IMR-90 (cell line): ENCODE results near the gene PDGFD. TPM values are rescaled to one million over a fixed set of nuclear protein-coding genes. Genes with fewer than 3 reads are reported as not detected.

Source experiments
- ATAC-seq: fragments of 200-7000 bp; cut with Tn5 transposase; 2 replicates; pipeline ENCODE4 v1.9.1; 2020; ENCODE audit warnings: low read depth, mild to moderate bottlenecking, moderate library complexity
- BruUV-seq: library from RNA; stranded (reverse); fragments of 400-500 nt; replicated peaks from 2 replicates; lab custom pipeline; 2021; lab: Mats Ljungman, UMichigan
- CTCF ChIA-PET: fragments of 300-600 bp; formaldehyde crosslinking; extraction: SDS; loops from one replicate; lab custom pipeline; 2021; ENCODE audit warnings: antibody characterized with exemption; lab: Yijun Ruan, JAX
- POLR2A ChIA-PET: fragments of 300-600 bp; sonication (Branson Sonifier 250); formaldehyde crosslinking; loops from one replicate; lab custom pipeline; 2022; ENCODE audit warnings: antibody characterized with exemption; ENCODE audit not compliant: unreplicated experiment; lab: Charles Lee
- DNase-seq: peaks from one replicate; pipeline ENCODE4 v3.0.0; 2013
- H2AFZ ChIP-seq: replicated peaks from 2 replicates; pipeline ENCODE3; 2013; ENCODE audit warnings: low read length, mild to moderate bottlenecking; ENCODE audit not compliant: poor library complexity
- H2AK5ac ChIP-seq: 2 replicates; pipeline ENCODE4 v1.6.1; 2013; ENCODE audit warnings: low read depth, low read length, inconsistent platforms
- H2AK9ac ChIP-seq: replicated peaks from 2 replicates; pipeline ENCODE3; 2013; ENCODE audit warnings: mild to moderate bottlenecking, low read depth, low read length, moderate library complexity; ENCODE audit not compliant: poor library complexity
- H2BK120ac ChIP-seq: 2 replicates; pipeline ENCODE4 v1.6.1; 2013; ENCODE audit warnings: low read depth, low read length, inconsistent platforms
- H2BK15ac ChIP-seq: 3 replicates; pipeline ENCODE4 v1.6.1; 2013; ENCODE audit warnings: low read depth, low read length, inconsistent platforms
- H2BK20ac ChIP-seq: 2 replicates; pipeline ENCODE4 v1.6.1; 2013; ENCODE audit warnings: low read depth, mild to moderate bottlenecking, inconsistent platforms, low read length, moderate library complexity
- H2BK5ac ChIP-seq: 2 replicates; pipeline ENCODE4 v1.6.1; 2013; ENCODE audit warnings: mild to moderate bottlenecking, low read depth, low read length, inconsistent platforms; ENCODE audit not compliant: poor library complexity, severe bottlenecking
- H3K14ac ChIP-seq: replicated peaks from 2 replicates; pipeline ENCODE4 v1.6.1; 2013; ENCODE audit warnings: low read depth, low read length, inconsistent platforms
- H3K18ac ChIP-seq: 2 replicates; pipeline ENCODE4 v1.6.1; 2013; ENCODE audit warnings: low read depth, low read length, control low read depth
- H3K23ac ChIP-seq: 2 replicates; pipeline ENCODE4 v1.6.1; 2013; ENCODE audit warnings: low read depth, low read length, inconsistent platforms
- H3K27ac ChIP-seq: 2 replicates; pipeline ENCODE4 v1.5.1; 2013; ENCODE audit warnings: mild to moderate bottlenecking, control low read depth, low read length; ENCODE audit not compliant: insufficient read depth
- H3K27me3 ChIP-seq: 2 replicates; pipeline ENCODE4 v1.6.1; 2013; ENCODE audit warnings: low read length; ENCODE audit not compliant: control insufficient read depth, insufficient read depth
- H3K36me3 ChIP-seq: 2 replicates; pipeline ENCODE4 v1.6.1; 2013; ENCODE audit warnings: low read length, mixed read lengths; ENCODE audit not compliant: control insufficient read depth, insufficient read depth
- H3K4ac ChIP-seq: 2 replicates; pipeline ENCODE4 v1.6.1; 2013; ENCODE audit warnings: low read depth, low read length, inconsistent platforms
- H3K4me1 ChIP-seq: 2 replicates; pipeline ENCODE4 v1.6.1; 2013; ENCODE audit warnings: low read length, mixed read lengths; ENCODE audit not compliant: control insufficient read depth, insufficient read depth
- H3K4me2 ChIP-seq: 2 replicates; pipeline ENCODE4 v1.6.1; 2013; ENCODE audit warnings: low read depth, mild to moderate bottlenecking, control low read depth, low read length, moderate library complexity
- H3K4me3 ChIP-seq: 2 replicates; pipeline ENCODE4 v1.5.1; 2013; ENCODE audit warnings: low read depth, mild to moderate bottlenecking, control low read depth, low read length, moderate library complexity; ENCODE audit not compliant: insufficient read depth
- H3K56ac ChIP-seq: 2 replicates; pipeline ENCODE4 v1.6.1; 2013; ENCODE audit warnings: low read length, inconsistent platforms; ENCODE audit not compliant: insufficient read depth; ENCODE audit errors: extremely low read depth
- H3K79me1 ChIP-seq, 2 experiments: 2 replicates each; pipeline ENCODE4 v1.6.1; 2013; ENCODE audit warnings: low read length in 2 of 2, inconsistent platforms in 1 of 2, low read depth in 1 of 2
- H3K9ac ChIP-seq: 2 replicates; pipeline ENCODE4 v1.6.1; 2013; ENCODE audit warnings: low read depth, low read length, control low read depth
- H3K9me1 ChIP-seq: 2 replicates; pipeline ENCODE4 v1.6.1; 2013; ENCODE audit warnings: low read length, inconsistent platforms; ENCODE audit not compliant: insufficient read depth
- H3K9me3 ChIP-seq: 2 replicates; pipeline ENCODE4 v1.6.1; 2013; ENCODE audit warnings: low read length; ENCODE audit not compliant: control insufficient read depth, insufficient read depth
- H4K20me1 ChIP-seq: 2 replicates; pipeline ENCODE4 v1.6.1; 2013; ENCODE audit warnings: low read length, inconsistent platforms; ENCODE audit not compliant: insufficient read depth
- H4K5ac ChIP-seq: 2 replicates; pipeline ENCODE4 v1.6.1; 2013; ENCODE audit warnings: mild to moderate bottlenecking, low read depth, low read length, control low read depth
- H4K8ac ChIP-seq, 2 experiments: 2 replicates each; pipeline ENCODE4 v1.6.1; 2013; ENCODE audit warnings: low read depth in 2 of 2, low read length in 2 of 2, control low read depth in 1 of 2, inconsistent platforms in 1 of 2
- H4K91ac ChIP-seq: 2 replicates; pipeline ENCODE4 v1.6.1; 2013; ENCODE audit warnings: low read depth, low read length, inconsistent platforms; ENCODE audit not compliant: insufficient read depth
- FOS ChIP-seq: fragments of 150-350 bp; IDR thresholded peaks from 2 replicates; pipeline ENCODE4 v1.6.1; 2016; ENCODE audit warnings: low read depth, low read length
- POLR2A ChIP-seq: IDR thresholded peaks from 2 replicates; pipeline ENCODE4 v1.6.1; 2012; ENCODE audit warnings: mild to moderate bottlenecking, low read depth, low read length
- WGBS, 2 experiments: methylation state at CpG; one replicate each; pipeline versions ENCODE4 v1.1.5 to v1.1.7; 2013; ENCODE audit warnings: missing lambda C conversion rate in 2 of 2; ENCODE audit not compliant: insufficient read length in 1 of 2; ENCODE audit errors: extremely low coverage in 2 of 2; 5-methylcytosine and 5-hydroxymethylcytosine counted together
- dilution Hi-C: fragments of 300-500 bp; cut with HindIII; formaldehyde crosslinking; loops from one replicate; pipeline ENCODE4 v1.14.3; 2018; ENCODE audit warnings: low sequenced_read_pairs; ENCODE audit not compliant: unreplicated experiment
- in situ Hi-C: fragments of 300-500 bp; cut with MboI; formaldehyde crosslinking; loops from 3 replicates; pipeline ENCODE4 v1.14.3; 2019; ENCODE audit warnings: low sequenced_read_pairs, inconsistent platforms, mixed read lengths
- intact Hi-C: fragments of 100-400 bp; cut with micrococcal nuclease; formaldehyde crosslinking; loops from 2 replicates; pipeline ENCODE4 v1.10.0; 2022
- polyA plus RNA-seq, 3 experiments: library from polyadenylated mRNA; depleted of rRNA; stranded (reverse); fragments of >200 nt; gene quantifications; 2 replicates each; pipeline ENCODE4 v1.2.3, GENCODE V29; 2012; ENCODE audit warnings: low replicate concordance in 1 of 3
- total RNA-seq: library from RNA; depleted of rRNA; stranded (reverse); fragments of >200 nt; gene quantifications from 2 replicates; pipeline ENCODE4 v1.2.3, GENCODE V29; 2012

The PDGFD gene
- total and polyA plus RNA-seq, 2 of the 4 experiments (the other 2 are of a cell fraction): 2.1 to 3.0 TPM

GRCh38 chr11:103920449-103920848, 243.5 kb downstream of the PDGFD start:
- Histone ChIP-seq H3K14ac (peak overlapping the region; percentile 38; the same call in 1 of the 2 replicates), H3K4me2 (no peak overlapping the region), H3K18ac (no peak overlapping the region), H3K23ac (no peak overlapping the region), H2AK5ac (peak overlapping the region; percentile 37; the same call in 1 of the 2 replicates), H2AFZ (no peak overlapping the region), H3K9me3 (no peaks in the 10 kb centered on the region), H2BK15ac (no peak overlapping the region), H4K20me1 (no peaks in the 10 kb centered on the region), H4K8ac (no peak overlapping the region), H3K79me1 (0 out of 4 replicates have a peak, but pooled peaks cover 0 to 2% of the 10 kb centered on the region in 2 experiments), H3K27me3 (no peaks in the 10 kb centered on the region), H3K56ac (no peak overlapping the region), H4K91ac (no peak overlapping the region), H3K4ac (peak overlapping the region; percentile 41; the same call in 1 of the 2 replicates), H3K9ac (no peak overlapping the region), H2AK9ac (no peak overlapping the region), H2BK5ac (no peak overlapping the region), H2BK20ac (peak overlapping the region; percentile 72; the same call in 1 of the 2 replicates), H2BK120ac (peak overlapping the region; percentile 37; the same call in 1 of the 2 replicates), H3K36me3 (no peaks in the 10 kb centered on the region), H3K9me1 (peaks cover 3% of the 10 kb centered on the region), H4K5ac (no peak overlapping the region), H3K4me1 (peaks cover 3% of the 10 kb centered on the region; the same call in 1 of the 2 replicates), H3K4me3 (no peak overlapping the region), H3K27ac (no peak overlapping the region)
- no TSS peak for BruUV-seq
- ChIA-PET CTCF (interaction anchor here (1.0 to 1.1 kb wide), 2 partner anchors 44 to 238 kb away, joined by 3 to 4 read pairs; no protein-coding TSS in a partner anchor), POLR2A (no interaction called here)
- ATAC-seq (peak; percentile 91), DNase-seq (peak; percentile 73)
- WGBS, 2 experiments: no CpG with 5 or more reads among the region's 1 CpG
- peak; percentile 64; the same call in 1 of the 2 replicates for TF ChIP-seq FOS
- no peak for TF ChIP-seq POLR2A
- intact Hi-C loops: loop anchor here (5.0 to 10.0 kb wide), 5 partner anchors 238 to 684 kb away; no protein-coding TSS in a partner anchor
- dilution Hi-C loops: no loop called here
- in situ Hi-C loops: no loop called here
